Left colon (tissue), 2 donors: Measurements from ENCODE around the gene VSIG1. TPM values are rescaled to one million over a fixed set of nuclear protein-coding genes. Genes with fewer than 3 reads are reported as not detected.

ENCODE experiments used
- ATAC-seq: fragments of 200-7000 bp; cut with Tn5 transposase; one replicate; pipeline ENCODE4 v1.9.1; 2020; ENCODE audit warnings: mild to moderate bottlenecking, moderate library complexity
- DNase-seq, 2 donors: peaks; one replicate each; pipeline ENCODE4 v3.0.0-alpha.2; 2020
- intact Hi-C, 2 donors: fragments of 100-400 bp; cut with DNase I in 1 of 2; cut with micrococcal nuclease in 1 of 2; formaldehyde crosslinking; loops; one replicate each; pipeline versions ENCODE4 v1.11.2 to v1.14.0; 2022; cut with DNase I, micrococcal nuclease
- total RNA-seq, 2 donors: library from RNA; stranded (reverse); fragmentation: NEBNext Ultra II Directional; extraction: Animal tissue kit (Norgen Biotek cat#: 25700); gene quantifications; one replicate each; pipeline ENCODE4 v1.2.1, GENCODE V29; 2021
- donor health status: DM: no; HTN: no; CAD: no.
- donor health status: DM: yes; HTN: yes; CAD: no.

VSIG1 gene
- total RNA-seq, 2 donors from 2014 or later = 0.50 TPM; not detected in 1

GRCh38 chrX:108123591-108124366, 78.9 kb downstream of the VSIG1 start:
- intact Hi-C loops = no loop called here
- ATAC-seq = no peak
- DNase-seq = no peak

- ATAC-seq (no peak), DNase-seq (no peak)
- intact Hi-C loops = no loop called here
These were observed 81.8 kb downstream of the VSIG1 start for GRCh38 chrX:108126661-108127060.

- intact Hi-C loops = no loop called here
- DNase-seq (no peak), ATAC-seq (no peak)
These were observed 82.3 kb downstream of the VSIG1 start for GRCh38 chrX:108127152-108127551.

Other genes starting within 250 kb of the VSIG1 start
- 1 to 10 TPM; 2.2 to 8.5 TPM for gene MID2, start 219.2 kb upstream of the VSIG1 start, total RNA-seq
- not detected for gene TEX13B, start 62.7 kb upstream of the VSIG1 start, total RNA-seq
- gene PSMD10, start 46.5 kb downstream of the VSIG1 start, total RNA-seq = 10 to 100 TPM; 31.4 to 34.8 TPM
- 10 to 100 TPM; 19.9 to 21.4 TPM for gene ATG4A, start 46.7 kb downstream of the VSIG1 start, total RNA-seq